HepG2 (cell line): ENCODE measurements around the gene UQCRC1. TPM values are rescaled to one million over a fixed set of nuclear protein-coding genes. Genes with fewer than 3 reads are reported as not detected.

Source experiments
- AHR ChIP-seq: IDR thresholded peaks from 2 replicates; pipeline ENCODE4 v1.6.1; 2018; ENCODE audit warnings: missing genetic modification reagents, missing compliant biosample characterization
- ATF7 ChIP-seq, 2 experiments: fragments of 450-650 bp in 1 of 2; sonication (generic) in 1 of 2; formaldehyde crosslinking in 1 of 2; IDR thresholded peaks; 2 replicates each; pipeline versions ENCODE4 v1.4.0 to v1.6.1; 2016 to 2020; ENCODE audit warnings: antibody characterized with exemption in 1 of 2, mild to moderate bottlenecking in 1 of 2, missing genetic modification reagents in 1 of 2
- CAMTA2 ChIP-seq: sonication (generic); formaldehyde crosslinking; IDR thresholded peaks from 2 replicates; pipeline ENCODE4 v1.4.0; 2020; ENCODE audit warnings: mild to moderate bottlenecking, missing genetic modification reagents, borderline replicate concordance
- CENPBD1 ChIP-seq: sonication (generic); formaldehyde crosslinking; IDR thresholded peaks from 2 replicates; pipeline ENCODE4 v1.8.0; 2022; ENCODE audit warnings: missing genetic modification reagents, low read depth, mild to moderate bottlenecking, borderline replicate concordance
- GATAD2A ChIP-seq: IDR thresholded peaks from 2 replicates; pipeline ENCODE4 v1.6.1; 2016
- GFI1 ChIP-seq: sonication (generic); formaldehyde crosslinking; IDR thresholded peaks from 2 replicates; pipeline ENCODE4 v1.5.0; 2020; ENCODE audit warnings: missing genetic modification reagents, mild to moderate bottlenecking, borderline replicate concordance
- HNRNPL ChIP-seq: fragments of 200-400 bp; formaldehyde crosslinking; IDR thresholded peaks from 2 replicates; pipeline ENCODE4 v1.6.1; 2017; ENCODE audit warnings: mild to moderate bottlenecking, low read depth, low read length
- ISX ChIP-seq: sonication (generic); formaldehyde crosslinking; conservative IDR thresholded peaks from 2 replicates; pipeline ENCODE4 v1.5.0; 2020; ENCODE audit warnings: missing genetic modification reagents
- MTA1 ChIP-seq: sonication (generic); formaldehyde crosslinking; IDR thresholded peaks from 2 replicates; pipeline ENCODE4 v1.4.0; 2020; ENCODE audit warnings: missing genetic modification reagents, mild to moderate bottlenecking, borderline replicate concordance
- ONECUT2 ChIP-seq: sonication (generic); formaldehyde crosslinking; IDR thresholded peaks from 2 replicates; pipeline ENCODE4 v1.4.0; 2020; ENCODE audit warnings: missing genetic modification reagents
- RBM22 ChIP-seq: fragments of 200-400 bp; formaldehyde crosslinking; optimal IDR thresholded peaks from 2 replicates; pipeline ENCODE3; 2017; ENCODE audit warnings: mild to moderate bottlenecking, low read length, moderate library complexity
- SETDB1 ChIP-seq: sonication (generic); formaldehyde crosslinking; IDR thresholded peaks from 2 replicates; pipeline ENCODE4 v1.5.1; 2020; ENCODE audit warnings: missing genetic modification reagents, mild to moderate bottlenecking, borderline replicate concordance
- SNAPC5 ChIP-seq: sonication (generic); formaldehyde crosslinking; IDR thresholded peaks from 2 replicates; pipeline ENCODE4 v1.8.1; 2023; ENCODE audit warnings: mild to moderate bottlenecking, missing genetic modification reagents, borderline replicate concordance
- SP2 ChIP-seq: sonication (generic); formaldehyde crosslinking; IDR thresholded peaks from 2 replicates; pipeline ENCODE4 v1.5.1; 2020; ENCODE audit warnings: mild to moderate bottlenecking, missing genetic modification reagents
- SRY ChIP-seq: sonication (generic); formaldehyde crosslinking; IDR thresholded peaks from 2 replicates; pipeline ENCODE4 v1.8.0; 2022; ENCODE audit warnings: mild to moderate bottlenecking, missing genetic modification reagents
- TBP ChIP-seq: sonication (generic); formaldehyde crosslinking; IDR thresholded peaks from 2 replicates; pipeline ENCODE4 v1.5.0; 2020; ENCODE audit warnings: missing genetic modification reagents
- TBX3 ChIP-seq: fragments of 450-650 bp; IDR thresholded peaks from 2 replicates; pipeline ENCODE4 v1.6.1; 2017; ENCODE audit warnings: antibody characterized with exemption, mild to moderate bottlenecking, inconsistent platforms, borderline replicate concordance
- TOPORS ChIP-seq: sonication (generic); formaldehyde crosslinking; IDR thresholded peaks from 2 replicates; pipeline ENCODE4 v1.8.0; 2023; ENCODE audit warnings: mild to moderate bottlenecking, missing genetic modification reagents
- TP53 ChIP-seq: sonication (generic); formaldehyde crosslinking; conservative IDR thresholded peaks from 2 replicates; pipeline ENCODE4 v1.4.0; 2020; ENCODE audit warnings: missing genetic modification reagents
- ZBTB39 ChIP-seq: sonication (generic); formaldehyde crosslinking; IDR thresholded peaks from 2 replicates; pipeline ENCODE4 v1.5.0; 2020; ENCODE audit warnings: missing genetic modification reagents
- ZEB1 ChIP-seq: IDR thresholded peaks from 2 replicates; pipeline ENCODE4 v1.6.1; 2012; ENCODE audit warnings: mild to moderate bottlenecking, low read depth, inconsistent platforms; ENCODE audit not compliant: insufficient replicate concordance
- ZNF317 ChIP-seq: sonication (generic); formaldehyde crosslinking; IDR thresholded peaks from 2 replicates; pipeline ENCODE4 v1.5.0; 2020; ENCODE audit warnings: mild to moderate bottlenecking, missing genetic modification reagents
- ZNF512 ChIP-seq: sonication (generic); formaldehyde crosslinking; IDR thresholded peaks from 2 replicates; pipeline ENCODE4 v1.4.0; 2020; ENCODE audit warnings: mild to moderate bottlenecking, missing genetic modification reagents
- ZSCAN25 ChIP-seq: sonication (generic); formaldehyde crosslinking; IDR thresholded peaks from 2 replicates; pipeline ENCODE4 v1.8.0; 2022; ENCODE audit warnings: mild to moderate bottlenecking, missing genetic modification reagents
- polyA plus RNA-seq, 8 experiments: library from polyadenylated mRNA; depleted of rRNA in 3 of 8; stranded (reverse) in 7 of 8; unstranded in 1 of 8; fragments of >200 nt; fragmentation: Illumina TruSeq in 4 of 8; extraction: Trizol in 4 of 8; gene quantifications; 2 replicates each; pipeline versions ENCODE4 v1.2.1 to v1.2.3, GENCODE V29; 2011 to 2016; ENCODE audit warnings: low read depth in 4 of 8, missing spikeins in 1 of 8, mixed read lengths in 1 of 8; ENCODE audit not compliant: insufficient read depth in 1 of 8
- total RNA-seq, 5 experiments: library from RNA; depleted of rRNA; stranded (reverse); fragments of >200 nt; fragmentation: Illumina TruSeq; extraction: Trizol; gene quantifications; 2 replicates each; pipeline ENCODE4 v1.2.3, GENCODE V29; 2016; ENCODE audit warnings: low read depth in 1 of 5
- TF ChIP-seq, protein P1 (sequence below): sonication (generic); formaldehyde crosslinking; IDR thresholded peaks from 2 replicates; pipeline ENCODE4 v1.8.0; 2022; ENCODE audit warnings: mild to moderate bottlenecking, missing genetic modification reagents, moderate library complexity

Gene UQCRC1
- total and polyA plus RNA-seq, 2 of the 13 experiments (the other 11 are each of a cell fraction or from before 2014, with no cell fraction given), result 316 to 680 TPM

GRCh38 chr3:48635222-48636021 is 26.0 kb upstream of the UQCRC1 start, which contains the start of gene SLC26A6 (continued):
- TF ChIP-seq, protein P1, sequence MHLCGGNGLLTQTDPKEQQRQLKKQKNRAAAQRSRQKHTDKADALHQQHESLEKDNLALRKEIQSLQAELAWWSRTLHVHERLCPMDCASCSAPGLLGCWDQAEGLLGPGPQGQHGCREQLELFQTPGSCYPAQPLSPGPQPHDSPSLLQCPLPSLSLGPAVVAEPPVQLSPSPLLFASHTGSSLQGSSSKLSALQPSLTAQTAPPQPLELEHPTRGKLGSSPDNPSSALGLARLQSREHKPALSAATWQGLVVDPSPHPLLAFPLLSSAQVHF (CRISPR knock-in tag), result peak; percentile 83; the same call in 1 of the 2 replicates
- peak; percentile 95 for TF ChIP-seq SRY
- TF ChIP-seq ISX (CRISPR knock-in tag), result no peak; the same call in 1 of the 2 replicates
- TF ChIP-seq ONECUT2 (CRISPR knock-in tag), result no peak
- TF ChIP-seq MTA1 (CRISPR knock-in tag), result peak; percentile 5; the same call in 1 of the 2 replicates
- TF ChIP-seq SNAPC5, result peak; percentile 25; the same call in 1 of the 2 replicates
- no peak; the same call in 1 of the 2 replicates for TF ChIP-seq TOPORS
- 0 out of 2 replicates have a peak, but pooled peaks have one; percentile 7 for TF ChIP-seq TBX3
- TF ChIP-seq ZSCAN25 (CRISPR knock-in tag), result peak; percentile 56; the same call in 1 of the 2 replicates
- 0 out of 2 replicates have a peak, but pooled peaks have one; percentile 9 for TF ChIP-seq CAMTA2 (CRISPR knock-in tag)
- no peak for TF ChIP-seq AHR (CRISPR knock-in tag)
- TF ChIP-seq ZBTB39 (CRISPR knock-in tag), result peak; percentile 66
- no peak for TF ChIP-seq ZNF512 (CRISPR knock-in tag)
- no peak for TF ChIP-seq HNRNPL
- TF ChIP-seq ATF7 (IDR thresholded peaks at IDR 0.05), result no peak
- no peak for TF ChIP-seq ATF7 (CRISPR knock-in tag; IDR thresholded peaks at IDR 0.05)
- peak; percentile 70; the same call in 1 of the 2 replicates for TF ChIP-seq SETDB1 (CRISPR knock-in tag)
- TF ChIP-seq GATAD2A (CRISPR knock-in tag), result no peak; the same call in 1 of the 2 replicates
- TF ChIP-seq TP53, result peak; percentile 52; the same call in 1 of the 2 replicates
- TF ChIP-seq ZEB1, result no peak
- TF ChIP-seq RBM22, result no peak
- no peak for TF ChIP-seq ZNF317 (CRISPR knock-in tag)
- TF ChIP-seq CENPBD1 (CRISPR knock-in tag), result 0 out of 2 replicates have a peak, but pooled peaks have one; percentile 10
- no peak for TF ChIP-seq TBP (CRISPR knock-in tag)
- peak; percentile 78 for TF ChIP-seq SP2
- TF ChIP-seq GFI1 (CRISPR knock-in tag), result no peak; the same call in 1 of the 2 replicates
